SK-N-SH (cell line): ENCODE results near the gene PDZD2. TPM values are rescaled to one million over a fixed set of nuclear protein-coding genes. Genes with fewer than 3 reads are reported as not detected.

Experiments used
- CTCF ChIA-PET: fragments of 300-600, 350-600 bp; formaldehyde crosslinking; extraction: SDS; loops from one replicate; lab custom pipeline; 2021; lab: Yijun Ruan, JAX
- POLR2A ChIA-PET: fragments of 350-600 bp; sonication (Branson Sonifier 250); formaldehyde crosslinking; extraction: SDS; loops from one replicate; lab custom pipeline; 2020; ENCODE audit warnings: antibody characterized with exemption, inconsistent platforms; lab: Yijun Ruan, JAX
- DNase-seq: peaks from one replicate; pipeline ENCODE4 v3.0.0; 2012
- H2AFZ ChIP-seq: fragments of 200-600 bp; sonication (generic); 2 replicates; pipeline ENCODE4 v1.8.1; 2016; ENCODE audit warnings: antibody characterized with exemption, mild to moderate bottlenecking, low read depth
- H3F3A ChIP-seq: fragments of 200-600 bp; sonication (generic); replicated peaks from 2 replicates; pipeline ENCODE3; 2016; ENCODE audit warnings: antibody characterized with exemption, mild to moderate bottlenecking; ENCODE audit not compliant: insufficient read depth
- H3K27ac ChIP-seq, 2 experiments: fragments of 200-500 bp in 1 of 2; fragments of 200-600 bp in 1 of 2; sonication (Bioruptor generic) in 1 of 2; sonication (generic), shearing (Covaris generic) in 1 of 2; 2 replicates each; pipeline versions ENCODE4 v1.5.1 to v1.6.1; 2014 to 2016; ENCODE audit warnings: low read depth in 2 of 2, inconsistent platforms in 1 of 2, low read length in 1 of 2, mild to moderate bottlenecking in 1 of 2, mixed read lengths in 1 of 2
- H3K27me3 ChIP-seq: fragments of 200-600 bp; sonication (generic), shearing (Covaris generic); 2 replicates; pipeline ENCODE4 v1.6.1; 2016; ENCODE audit warnings: mixed run types; ENCODE audit not compliant: insufficient read depth
- H3K36me3 ChIP-seq, 2 experiments: fragments of 200-500 bp in 1 of 2; fragments of 200-600 bp in 1 of 2; sonication (Bioruptor generic) in 1 of 2; sonication (generic) in 1 of 2; replicated peaks in 1 of 2; 2 replicates each; pipeline versions ENCODE3 to v1.5.1; 2014 to 2016; ENCODE audit warnings: low read length in 1 of 2, mild to moderate bottlenecking in 1 of 2; ENCODE audit not compliant: insufficient read depth in 2 of 2, control insufficient read depth in 1 of 2
- H3K4me1 ChIP-seq, 2 experiments: fragments of 200-500 bp in 1 of 2; fragments of 200-600 bp in 1 of 2; sonication (Bioruptor generic) in 1 of 2; sonication (generic), shearing (Covaris generic) in 1 of 2; 2 replicates each; pipeline versions ENCODE4 v1.5.1 to v1.6.1; 2014 to 2016; ENCODE audit warnings: low read depth in 1 of 2, low read length in 1 of 2, mixed run types in 1 of 2; ENCODE audit not compliant: insufficient read depth in 2 of 2, control insufficient read depth in 1 of 2
- H3K4me2 ChIP-seq: fragments of 200-600 bp; sonication (generic), shearing (Covaris generic); 2 replicates; pipeline ENCODE4 v1.6.1; 2017; ENCODE audit warnings: mixed run types
- H3K4me3 ChIP-seq, 2 experiments: fragments of 200-500 bp in 1 of 2; fragments of 200-600 bp in 1 of 2; sonication (Bioruptor generic) in 1 of 2; sonication (generic), shearing (Covaris generic) in 1 of 2; 2 replicates each; pipeline versions ENCODE4 v1.5.1 to v1.8.1; 2014 to 2016; ENCODE audit warnings: low read depth in 2 of 2, inconsistent platforms in 1 of 2, low read length in 1 of 2, mild to moderate bottlenecking in 1 of 2, mixed read lengths in 1 of 2, moderate library complexity in 1 of 2
- H3K79me2 ChIP-seq: fragments of 200-600 bp; sonication (generic); 2 replicates; pipeline ENCODE4 v1.8.1; 2017; ENCODE audit warnings: mild to moderate bottlenecking; ENCODE audit not compliant: insufficient read depth
- H3K9ac ChIP-seq: fragments of 200-600 bp; sonication (generic); 2 replicates; pipeline ENCODE4 v1.6.1; 2017; ENCODE audit warnings: mixed run types
- H3K9me2 ChIP-seq: fragments of 200-600 bp; sonication (generic); 2 replicates; pipeline ENCODE4 v1.6.1; 2017; ENCODE audit warnings: mixed run types
- H3K9me3 ChIP-seq: fragments of 200-600 bp; sonication (generic); 2 replicates; pipeline ENCODE4 v1.6.1; 2017; ENCODE audit warnings: mixed run types, mild to moderate bottlenecking, moderate library complexity
- H4K20me1 ChIP-seq: fragments of 200-600 bp; sonication (generic); 2 replicates; pipeline ENCODE4 v1.6.1; 2017; ENCODE audit warnings: mild to moderate bottlenecking, mixed run types; ENCODE audit not compliant: insufficient read depth
- ELF1 ChIP-seq: IDR thresholded peaks from 2 replicates; pipeline ENCODE4 v1.4.0; 2012
- EZH2phosphoT487 ChIP-seq: fragments of 200-600 bp; sonication (generic); IDR thresholded peaks from 2 replicates; pipeline ENCODE4 v1.6.1; 2017; ENCODE audit warnings: low read depth, mixed run types, mild to moderate bottlenecking, antibody characterized with exemption, moderate library complexity, borderline replicate concordance
- FOXJ3 ChIP-seq: sonication (generic); formaldehyde crosslinking; IDR thresholded peaks from 2 replicates; pipeline ENCODE4 v1.5.1; 2020; ENCODE audit warnings: mild to moderate bottlenecking, missing genetic modification reagents
- FOXM1 ChIP-seq: IDR thresholded peaks from 2 replicates; pipeline ENCODE4 v1.4.0; 2012; ENCODE audit warnings: low read depth, mild to moderate bottlenecking
- GABPA ChIP-seq: IDR thresholded peaks from 2 replicates; pipeline ENCODE4 v1.4.0; 2012; ENCODE audit warnings: low read depth, mild to moderate bottlenecking
- GATA2 ChIP-seq: sonication (generic); formaldehyde crosslinking; IDR thresholded peaks from 2 replicates; pipeline ENCODE4 v1.5.0; 2020; ENCODE audit warnings: mild to moderate bottlenecking, missing genetic modification reagents
- JUND ChIP-seq: IDR thresholded peaks from 2 replicates; pipeline ENCODE4 v1.4.0; 2012
- MXI1 ChIP-seq: IDR thresholded peaks from 2 replicates; pipeline ENCODE4 v1.6.1; 2012; ENCODE audit warnings: mild to moderate bottlenecking, low read depth, low read length, improper control_type of control experiment
- NFIC ChIP-seq: IDR thresholded peaks from 2 replicates; pipeline ENCODE4 v1.4.0; 2012; ENCODE audit warnings: borderline replicate concordance
- NRF1 ChIP-seq: IDR thresholded peaks from 2 replicates; pipeline ENCODE4 v1.6.1; 2012; ENCODE audit warnings: low read depth, mild to moderate bottlenecking, low read length
- POLR2AphosphoS5 ChIP-seq: IDR thresholded peaks from 2 replicates; pipeline ENCODE4 v1.6.1; 2012; ENCODE audit warnings: low read depth, low read length
- RAD21 ChIP-seq: IDR thresholded peaks from 2 replicates; pipeline ENCODE4 v1.6.1; 2012; ENCODE audit warnings: mild to moderate bottlenecking, low read length
- RCOR1 ChIP-seq: fragments of 150-350 bp; IDR thresholded peaks from 2 replicates; pipeline ENCODE4 v1.6.1; 2017; ENCODE audit warnings: antibody characterized with exemption, low read length
- RFX5 ChIP-seq: IDR thresholded peaks from 2 replicates; pipeline ENCODE4 v1.6.1; 2012; ENCODE audit warnings: mild to moderate bottlenecking, improper control_type of control experiment, low read length
- RXRA ChIP-seq: IDR thresholded peaks from 2 replicates; pipeline ENCODE4 v1.4.0; 2012; ENCODE audit warnings: low read depth, mild to moderate bottlenecking, borderline replicate concordance
- SIN3A ChIP-seq: IDR thresholded peaks from 2 replicates; pipeline ENCODE4 v1.6.1; 2012; ENCODE audit warnings: low read depth, mild to moderate bottlenecking, low read length, moderate library complexity, borderline replicate concordance
- TAF1 ChIP-seq: IDR thresholded peaks from 2 replicates; pipeline ENCODE4 v1.6.1; 2012; ENCODE audit warnings: low read depth, mild to moderate bottlenecking, low read length, moderate library complexity, borderline replicate concordance
- TCF12 ChIP-seq: IDR thresholded peaks from 2 replicates; pipeline ENCODE4 v1.4.0; 2012
- TEAD4 ChIP-seq: IDR thresholded peaks from 2 replicates; pipeline ENCODE4 v1.4.0; 2012; ENCODE audit warnings: mild to moderate bottlenecking, borderline replicate concordance; ENCODE audit not compliant: insufficient read depth
- YY1 ChIP-seq: IDR thresholded peaks from 2 replicates; pipeline ENCODE4 v1.4.0; 2012; ENCODE audit warnings: low read depth, mild to moderate bottlenecking
- WGBS: methylation state at CpG from one replicate; pipeline ENCODE4 v1.1.6; 2017; ENCODE audit warnings: low lambda C conversion rate; 5-methylcytosine and 5-hydroxymethylcytosine counted together
- polyA plus RNA-seq, 3 experiments: library from polyadenylated mRNA; depleted of rRNA; stranded (reverse); fragments of >200 nt; gene quantifications; 2 replicates each; pipeline ENCODE4 v1.2.3, GENCODE V29; 2012
- TF ChIP-seq, protein P1 (sequence below): IDR thresholded peaks from 2 replicates; pipeline ENCODE4 v1.4.0; 2012; ENCODE audit warnings: low read depth
- TF ChIP-seq, protein P2 (sequence below): IDR thresholded peaks from 2 replicates; pipeline ENCODE4 v1.4.0; 2012; ENCODE audit warnings: low read depth, borderline replicate concordance
- TF ChIP-seq, protein P3 (sequence below): fragments of 200-600 bp; sonication (generic); IDR thresholded peaks from 2 replicates; pipeline ENCODE4 v1.6.1; 2017; ENCODE audit warnings: antibody characterized with exemption, mild to moderate bottlenecking, moderate library complexity
- TF ChIP-seq, protein P4 (sequence below): IDR thresholded peaks from 2 replicates; pipeline ENCODE4 v1.4.0; 2012; ENCODE audit warnings: low read depth, borderline replicate concordance
- TF ChIP-seq, protein P5 (sequence below): fragments of 150-350 bp; IDR thresholded peaks from 2 replicates; pipeline ENCODE4 v1.6.1; 2016; ENCODE audit warnings: mild to moderate bottlenecking, low read depth, low read length

PDZD2 gene
- polyA plus RNA-seq, 1 of the 3 experiments (the other 2 are of a cell fraction) = 0.13 TPM

DNA sequence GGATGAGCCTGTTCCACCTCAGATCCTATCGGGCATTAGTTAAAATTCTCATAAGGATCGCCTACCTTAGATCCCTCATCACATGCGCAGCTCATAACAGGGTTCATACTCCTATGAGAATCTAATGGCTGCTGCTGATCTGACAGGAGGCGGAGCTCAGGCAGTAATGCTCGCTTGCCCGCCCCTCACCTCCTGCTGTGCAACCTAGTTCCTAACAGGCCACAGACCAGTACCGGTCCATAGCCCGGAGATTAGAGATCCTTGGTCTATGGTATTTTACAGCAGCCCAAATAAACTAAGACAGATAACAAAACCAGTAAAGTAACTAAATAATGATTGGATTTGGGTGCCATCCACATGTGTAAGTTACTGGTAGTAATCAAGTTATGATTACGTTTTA lies 517.7 kb downstream of the PDZD2 start:
- H3K9ac ChIP-seq = no peak overlapping the region
- H3K9me3 ChIP-seq = no peaks in the 10 kb centered on the region
- WGBS = 97% methylated on average over 9 of the region's 9 CpGs
- ChIA-PET CTCF (no interaction called here), POLR2A (no interaction called here)
- H3F3A ChIP-seq = peaks cover 6% of the 10 kb centered on the region
- no peak overlapping the region for H3K27ac ChIP-seq
- peaks cover 96% of the 10 kb centered on the region for H4K20me1 ChIP-seq
- no peaks in the 10 kb centered on the region for H3K9me2 ChIP-seq
- H3K4me1 ChIP-seq = peaks cover 2 to 11% of the 10 kb centered on the region in 2 experiments; a peak in 3 of 4 replicates
- peaks cover 0 to 15% of the 10 kb centered on the region in 2 experiments for H3K36me3 ChIP-seq
- no peak for DNase-seq
- no peak overlapping the region for H3K4me2 ChIP-seq
- TF ChIP-seq RAD21 (no peak), TAF1 (no peak), RCOR1 (no peak), EZH2phosphoT487 (no peak), RFX5 (no peak), RXRA (no peak), FOXM1 (no peak), GATA2 (CRISPR knock-in tag) (no peak), FOXJ3 (CRISPR knock-in tag) (no peak), NFIC (no peak), ELF1 (no peak), TEAD4 (no peak), YY1 (no peak), GABPA (no peak), TCF12 (no peak), POLR2AphosphoS5 (no peak)
- TF ChIP-seq, protein P1, sequence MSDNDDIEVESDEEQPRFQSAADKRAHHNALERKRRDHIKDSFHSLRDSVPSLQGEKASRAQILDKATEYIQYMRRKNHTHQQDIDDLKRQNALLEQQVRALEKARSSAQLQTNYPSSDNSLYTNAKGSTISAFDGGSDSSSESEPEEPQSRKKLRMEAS = no peak
- TF ChIP-seq, protein P2, sequence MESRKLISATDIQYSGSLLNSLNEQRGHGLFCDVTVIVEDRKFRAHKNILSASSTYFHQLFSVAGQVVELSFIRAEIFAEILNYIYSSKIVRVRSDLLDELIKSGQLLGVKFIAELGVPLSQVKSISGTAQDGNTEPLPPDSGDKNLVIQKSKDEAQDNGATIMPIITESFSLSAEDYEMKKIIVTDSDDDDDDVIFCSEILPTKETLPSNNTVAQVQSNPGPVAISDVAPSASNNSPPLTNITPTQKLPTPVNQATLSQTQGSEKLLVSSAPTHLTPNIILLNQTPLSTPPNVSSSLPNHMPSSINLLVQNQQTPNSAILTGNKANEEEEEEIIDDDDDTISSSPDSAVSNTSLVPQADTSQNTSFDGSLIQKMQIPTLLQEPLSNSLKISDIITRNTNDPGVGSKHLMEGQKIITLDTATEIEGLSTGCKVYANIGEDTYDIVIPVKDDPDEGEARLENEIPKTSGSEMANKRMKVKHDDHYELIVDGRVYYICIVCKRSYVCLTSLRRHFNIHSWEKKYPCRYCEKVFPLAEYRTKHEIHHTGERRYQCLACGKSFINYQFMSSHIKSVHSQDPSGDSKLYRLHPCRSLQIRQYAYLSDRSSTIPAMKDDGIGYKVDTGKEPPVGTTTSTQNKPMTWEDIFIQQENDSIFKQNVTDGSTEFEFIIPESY = no peak
- no peak overlapping the region for H3K4me3 ChIP-seq
- no peaks in the 10 kb centered on the region for H3K27me3 ChIP-seq
- no peak overlapping the region for H2AFZ ChIP-seq
- peaks cover 98% of the 10 kb centered on the region for H3K79me2 ChIP-seq

DNA sequence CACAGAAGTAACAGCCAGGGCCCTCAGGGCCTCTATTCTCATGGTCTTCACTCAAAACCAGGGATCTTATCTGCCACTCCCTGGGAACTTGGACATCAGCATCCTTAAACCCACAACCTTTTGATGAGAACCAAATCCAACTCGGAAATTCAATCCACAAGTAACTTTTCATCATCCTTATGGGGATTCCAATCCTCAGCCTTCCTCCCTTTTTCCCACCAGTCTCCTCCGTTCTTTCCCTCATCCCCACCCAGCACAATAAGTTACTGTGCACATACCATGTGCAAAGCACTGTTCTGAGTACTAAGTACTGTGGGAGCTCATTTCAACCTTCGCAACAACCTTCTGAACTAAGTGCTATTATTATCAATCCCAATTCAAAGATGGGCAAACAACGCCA lies 518.1 kb downstream of the PDZD2 start:
- CTCF ChIA-PET = no interaction called here
- POLR2A ChIA-PET = no interaction called here
- H4K20me1 ChIP-seq = peaks cover 93% of the 10 kb centered on the region
- TF ChIP-seq, protein P3, sequence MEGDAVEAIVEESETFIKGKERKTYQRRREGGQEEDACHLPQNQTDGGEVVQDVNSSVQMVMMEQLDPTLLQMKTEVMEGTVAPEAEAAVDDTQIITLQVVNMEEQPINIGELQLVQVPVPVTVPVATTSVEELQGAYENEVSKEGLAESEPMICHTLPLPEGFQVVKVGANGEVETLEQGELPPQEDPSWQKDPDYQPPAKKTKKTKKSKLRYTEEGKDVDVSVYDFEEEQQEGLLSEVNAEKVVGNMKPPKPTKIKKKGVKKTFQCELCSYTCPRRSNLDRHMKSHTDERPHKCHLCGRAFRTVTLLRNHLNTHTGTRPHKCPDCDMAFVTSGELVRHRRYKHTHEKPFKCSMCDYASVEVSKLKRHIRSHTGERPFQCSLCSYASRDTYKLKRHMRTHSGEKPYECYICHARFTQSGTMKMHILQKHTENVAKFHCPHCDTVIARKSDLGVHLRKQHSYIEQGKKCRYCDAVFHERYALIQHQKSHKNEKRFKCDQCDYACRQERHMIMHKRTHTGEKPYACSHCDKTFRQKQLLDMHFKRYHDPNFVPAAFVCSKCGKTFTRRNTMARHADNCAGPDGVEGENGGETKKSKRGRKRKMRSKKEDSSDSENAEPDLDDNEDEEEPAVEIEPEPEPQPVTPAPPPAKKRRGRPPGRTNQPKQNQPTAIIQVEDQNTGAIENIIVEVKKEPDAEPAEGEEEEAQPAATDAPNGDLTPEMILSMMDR = no peak
- TF ChIP-seq, protein P4, sequence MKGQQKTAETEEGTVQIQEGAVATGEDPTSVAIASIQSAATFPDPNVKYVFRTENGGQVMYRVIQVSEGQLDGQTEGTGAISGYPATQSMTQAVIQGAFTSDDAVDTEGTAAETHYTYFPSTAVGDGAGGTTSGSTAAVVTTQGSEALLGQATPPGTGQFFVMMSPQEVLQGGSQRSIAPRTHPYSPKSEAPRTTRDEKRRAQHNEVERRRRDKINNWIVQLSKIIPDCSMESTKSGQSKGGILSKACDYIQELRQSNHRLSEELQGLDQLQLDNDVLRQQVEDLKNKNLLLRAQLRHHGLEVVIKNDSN = no peak
- TF ChIP-seq TCF12 = no peak
- TF ChIP-seq FOXJ3 (CRISPR knock-in tag) = no peak
- no peak for TF ChIP-seq EZH2phosphoT487
- TF ChIP-seq MXI1 = no peak
- TF ChIP-seq JUND = no peak
- TF ChIP-seq, protein P5, sequence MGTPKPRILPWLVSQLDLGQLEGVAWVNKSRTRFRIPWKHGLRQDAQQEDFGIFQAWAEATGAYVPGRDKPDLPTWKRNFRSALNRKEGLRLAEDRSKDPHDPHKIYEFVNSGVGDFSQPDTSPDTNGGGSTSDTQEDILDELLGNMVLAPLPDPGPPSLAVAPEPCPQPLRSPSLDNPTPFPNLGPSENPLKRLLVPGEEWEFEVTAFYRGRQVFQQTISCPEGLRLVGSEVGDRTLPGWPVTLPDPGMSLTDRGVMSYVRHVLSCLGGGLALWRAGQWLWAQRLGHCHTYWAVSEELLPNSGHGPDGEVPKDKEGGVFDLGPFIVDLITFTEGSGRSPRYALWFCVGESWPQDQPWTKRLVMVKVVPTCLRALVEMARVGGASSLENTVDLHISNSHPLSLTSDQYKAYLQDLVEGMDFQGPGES = no peak
- TF ChIP-seq NRF1 = no peak
- TF ChIP-seq SIN3A = no peak

More for the DNA sequence above, 518.1 kb downstream of the PDZD2 start:
- no peak overlapping the region for H2AFZ ChIP-seq
- H3F3A ChIP-seq = peaks cover 6% of the 10 kb centered on the region
- H3K27ac ChIP-seq = no peak overlapping the region
- H3K27me3 ChIP-seq = no peaks in the 10 kb centered on the region
- no peaks in the 10 kb centered on the region for H3K9me2 ChIP-seq
- no peak overlapping the region for H3K4me3 ChIP-seq
- H3K4me1 ChIP-seq = peaks cover 2 to 11% of the 10 kb centered on the region in 2 experiments; a peak in 3 of 4 replicates
- H3K9me3 ChIP-seq = no peaks in the 10 kb centered on the region
- 95% methylated on average over 4 of the region's 4 CpGs for WGBS
- H3K36me3 ChIP-seq = peaks cover 0 to 13% of the 10 kb centered on the region in 2 experiments
- H3K79me2 ChIP-seq = peaks cover 98% of the 10 kb centered on the region
- no peak overlapping the region for H3K4me2 ChIP-seq
- DNase-seq = no peak
- H3K9ac ChIP-seq = no peak overlapping the region
